Superior temporal gyrus (tissue), 1 donor: ENCODE measurements around the gene PIEZO1.

Experiments used
- DNase-seq: peaks from one replicate; pipeline ENCODE4 v3.0.0-alpha.2; 2016; ENCODE audit errors: extremely low spot score

PIEZO1 gene

GRCh38 chr16:88705801-88706228, 79.2 kb downstream of the PIEZO1 start:
- no peak for DNase-seq

DNA sequence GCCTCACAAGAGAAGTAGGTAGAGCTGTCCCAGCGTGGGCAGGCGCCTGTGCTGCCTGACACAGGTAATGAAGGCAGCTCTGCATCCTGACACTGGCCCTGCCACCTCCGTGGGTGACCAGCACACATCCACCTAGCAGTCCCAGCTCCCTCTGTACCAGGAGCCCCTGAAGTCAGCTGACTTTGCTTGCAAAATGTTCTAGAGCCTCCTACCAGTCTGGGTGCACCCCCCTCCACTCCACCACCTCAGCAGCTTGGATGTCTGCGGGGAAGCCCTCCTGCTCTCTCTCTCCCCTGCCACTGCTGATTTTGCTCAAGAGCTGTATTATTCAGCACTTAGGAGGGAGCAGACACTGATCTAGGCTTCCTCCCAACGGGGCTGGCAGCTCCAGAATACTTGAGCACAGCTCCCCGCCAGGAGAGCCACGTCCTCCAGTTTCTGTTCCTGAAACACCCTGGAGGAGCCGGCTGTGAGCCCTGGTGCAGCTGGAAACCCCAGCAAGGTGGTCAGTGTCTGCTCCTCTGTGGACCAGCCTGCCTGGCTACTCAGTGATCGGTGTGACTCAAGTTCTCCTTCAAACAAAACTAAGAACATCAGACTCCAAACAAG, 79.8 kb downstream of the PIEZO1 start:
- DNase-seq = no peak

DNA sequence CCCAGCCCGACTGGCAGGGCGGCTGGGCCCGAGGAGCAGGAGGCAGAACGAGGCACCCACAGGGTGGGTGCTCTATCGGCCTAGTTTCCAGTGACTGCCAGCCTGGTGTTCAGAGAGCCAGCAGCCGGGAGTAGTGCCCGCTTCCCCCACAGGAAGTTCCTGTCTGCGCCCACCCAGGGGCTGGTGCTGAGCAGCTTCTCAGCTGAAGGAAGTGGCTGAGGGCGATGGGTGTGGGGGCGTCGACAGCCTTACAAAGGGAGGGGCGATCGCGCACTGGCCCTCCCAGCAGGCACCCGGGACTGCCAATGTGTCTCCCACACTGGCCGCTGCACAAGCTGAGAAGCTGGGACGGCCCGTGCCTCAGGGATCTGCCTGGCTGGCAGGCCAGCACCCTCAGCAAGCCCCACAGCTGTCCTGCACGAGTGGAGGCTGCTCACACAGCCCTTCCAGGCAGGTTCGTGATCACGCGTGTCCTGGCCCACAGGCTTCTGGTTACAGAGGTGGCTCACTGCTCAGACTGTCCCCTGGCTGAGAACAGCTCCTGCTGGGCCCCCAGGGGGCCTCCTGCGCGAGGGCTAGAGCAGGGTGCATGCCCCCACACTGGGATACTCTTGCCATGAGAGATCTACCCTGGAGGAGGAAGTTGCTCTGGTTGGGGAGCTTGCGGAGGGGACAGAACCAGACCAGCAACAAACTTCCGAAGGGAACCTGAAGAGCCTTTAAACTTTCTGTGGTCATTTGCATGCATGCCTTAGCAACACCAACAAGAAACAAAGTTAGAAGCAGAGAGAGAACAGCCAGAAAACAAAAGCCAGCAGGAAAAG, 81.3 kb downstream of the PIEZO1 start:
- DNase-seq = no peak

DNA sequence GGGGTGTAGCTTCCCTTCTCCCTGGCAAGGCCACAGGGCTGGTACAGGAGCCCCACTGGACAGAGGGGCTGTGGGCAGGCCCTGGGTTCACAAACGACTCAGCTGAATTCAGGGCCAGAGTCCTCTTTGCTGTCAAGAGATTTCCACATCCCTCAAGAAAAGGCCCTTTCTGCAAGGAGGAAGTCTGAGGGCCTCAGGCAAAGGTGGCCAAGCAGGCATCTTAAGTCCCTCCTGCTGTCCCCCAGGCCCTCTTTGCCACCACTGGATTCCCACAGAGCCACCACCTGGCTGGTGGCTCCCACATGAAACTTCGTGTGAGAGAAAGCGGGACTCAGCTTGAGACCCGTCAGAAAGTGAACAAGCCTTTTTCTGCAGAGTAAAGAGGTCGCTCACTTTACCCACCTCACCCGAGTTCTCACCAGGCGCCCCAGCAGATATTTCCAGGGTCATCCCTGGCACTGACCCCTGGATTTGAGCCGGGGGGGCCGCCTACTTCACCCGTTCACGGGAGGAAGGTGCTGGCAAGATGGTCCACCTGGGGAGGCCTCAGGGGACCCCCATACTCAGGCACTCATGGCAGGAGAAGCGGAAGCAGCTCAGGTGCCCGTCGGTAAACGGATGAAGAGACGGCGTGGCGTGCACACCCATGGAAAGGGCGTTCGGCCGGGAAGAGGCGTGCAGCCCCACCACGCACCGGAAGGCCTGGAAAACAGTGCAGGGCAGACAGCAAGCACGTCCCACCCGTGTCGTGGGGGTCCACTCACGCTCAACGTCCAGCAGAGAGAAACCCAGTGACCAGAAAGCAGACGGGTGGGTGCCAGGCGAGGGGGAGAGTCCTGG, 82.4 kb downstream of the PIEZO1 start:
- no peak for DNase-seq

DNA sequence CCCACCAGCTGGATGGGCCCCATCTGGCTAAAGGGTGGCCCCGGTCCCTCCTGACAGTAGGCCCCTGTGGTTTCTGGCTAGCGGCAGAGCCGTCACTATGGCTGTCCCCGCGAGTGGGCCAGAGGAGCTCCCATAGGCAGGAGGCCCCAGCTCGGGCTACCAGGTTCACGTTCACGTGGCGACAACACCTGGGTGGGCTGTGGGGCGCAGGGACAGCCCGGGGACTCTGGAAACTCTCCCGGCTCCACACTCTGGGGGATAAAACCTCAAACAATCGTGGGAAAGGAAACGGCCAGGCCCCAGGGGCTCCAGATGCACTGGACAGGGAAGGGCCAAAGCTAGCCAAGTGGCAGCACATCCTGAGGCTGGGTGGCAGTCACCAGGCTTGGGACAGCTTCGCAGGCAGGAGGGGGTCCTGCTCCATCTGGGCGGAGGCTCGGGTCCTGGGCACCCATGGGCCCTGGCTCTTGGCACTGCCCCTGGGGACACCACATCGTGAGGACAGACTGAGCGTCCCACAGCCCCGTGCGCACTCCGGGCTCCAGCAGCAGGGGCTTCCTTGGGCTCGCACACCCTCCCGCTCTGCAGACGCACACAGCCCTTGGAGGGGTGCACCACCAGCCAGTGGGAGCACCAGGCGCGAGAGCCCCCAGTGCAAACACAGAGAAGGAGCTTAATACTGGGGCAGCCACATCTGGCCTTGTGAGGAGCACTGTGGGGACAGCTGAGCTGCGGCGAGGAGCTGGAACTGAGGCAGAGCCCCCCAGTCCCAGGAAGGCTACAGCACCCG, 83.2 kb downstream of the PIEZO1 start:
- no peak for DNase-seq

DNA sequence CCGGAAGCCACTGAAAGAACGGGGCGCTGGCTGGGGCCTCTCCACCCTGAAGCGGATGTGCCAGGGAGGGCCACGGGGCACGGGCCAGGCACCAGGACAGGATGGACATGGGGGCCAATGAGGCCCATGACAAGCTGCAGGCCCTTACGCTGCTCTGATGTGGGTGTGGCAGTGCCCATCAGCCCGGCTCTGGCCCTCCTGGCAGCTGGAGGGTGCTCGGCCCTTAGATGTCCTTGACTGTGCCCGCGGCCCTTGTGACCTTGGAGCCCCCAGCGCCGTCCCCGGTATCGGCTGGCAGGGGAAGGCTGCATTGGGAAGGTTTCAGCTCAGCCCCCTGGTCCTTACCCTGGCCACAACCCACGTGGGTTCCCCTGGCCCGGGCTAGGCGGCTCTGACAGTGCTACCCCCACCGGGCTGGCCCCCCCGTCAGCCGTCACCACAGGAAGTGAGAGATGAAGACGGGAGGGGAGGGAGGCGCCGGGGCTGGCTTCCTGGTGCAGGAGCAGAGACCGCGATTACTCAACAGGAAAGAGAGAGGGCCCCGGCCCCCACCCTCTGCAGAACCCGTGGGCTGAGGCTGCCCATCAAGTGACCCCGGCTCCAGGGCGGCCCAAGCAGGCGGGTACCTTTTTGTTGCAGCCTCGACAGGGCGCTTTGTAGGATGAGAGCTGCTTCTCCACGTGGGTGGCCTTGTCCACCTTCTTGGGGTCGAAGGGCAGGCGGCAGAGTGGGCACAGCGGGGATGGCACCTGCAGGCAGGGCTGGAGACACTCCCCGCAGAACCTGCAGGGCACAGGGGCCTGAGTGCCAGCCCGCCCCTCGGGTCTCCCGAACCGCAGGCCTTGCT, 84.2 kb downstream of the PIEZO1 start:
- DNase-seq = no peak

GRCh38 chr16:88700322-88700635, 84.7 kb downstream of the PIEZO1 start:
- no peak for DNase-seq

- no peak for DNase-seq
These were observed 85.8 kb downstream of the PIEZO1 start for GRCh38 chr16:88699180-88699579.

- DNase-seq = no peak
These were observed 86.4 kb downstream of the PIEZO1 start for GRCh38 chr16:88698646-88699045.

DNA sequence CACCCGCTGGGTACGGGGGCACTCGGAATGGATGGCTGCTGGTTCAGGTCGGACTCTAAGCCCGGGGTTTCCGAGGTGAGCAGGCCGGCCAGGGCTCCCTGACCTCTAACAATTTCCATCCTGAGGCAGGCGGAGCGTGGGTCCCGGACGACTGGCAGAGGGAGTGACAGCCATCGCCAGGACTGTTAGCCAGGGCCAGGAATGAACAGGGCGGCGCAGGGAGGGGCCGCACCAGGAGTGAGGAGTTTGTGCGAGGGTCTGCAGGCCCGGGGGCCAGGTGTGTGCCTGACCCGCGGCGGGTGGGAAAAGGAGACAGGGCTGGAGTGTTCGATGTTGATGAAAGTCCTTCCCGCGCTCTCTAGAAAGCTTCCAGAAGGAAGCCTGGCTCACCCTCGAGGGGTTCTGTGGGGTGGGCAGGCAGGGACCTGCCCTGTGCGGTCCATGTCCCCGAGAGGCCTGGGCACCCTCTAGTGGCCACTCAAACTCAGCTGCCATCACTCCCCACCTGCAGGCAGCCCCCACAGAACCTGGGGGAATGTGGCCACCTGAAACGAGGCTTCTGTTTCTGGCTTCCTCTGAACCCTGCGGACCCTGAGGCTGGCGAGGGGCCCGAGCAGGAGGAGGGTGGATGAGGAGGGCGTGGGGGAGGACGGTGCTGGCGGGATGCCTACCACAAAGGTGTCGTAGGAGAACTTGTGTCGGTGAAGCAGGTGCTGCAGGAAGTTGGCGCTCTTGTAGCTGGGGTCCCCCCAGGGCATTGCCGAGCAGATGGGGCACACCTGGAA, 87.0 kb downstream of the PIEZO1 start:
- DNase-seq = no peak

DNA sequence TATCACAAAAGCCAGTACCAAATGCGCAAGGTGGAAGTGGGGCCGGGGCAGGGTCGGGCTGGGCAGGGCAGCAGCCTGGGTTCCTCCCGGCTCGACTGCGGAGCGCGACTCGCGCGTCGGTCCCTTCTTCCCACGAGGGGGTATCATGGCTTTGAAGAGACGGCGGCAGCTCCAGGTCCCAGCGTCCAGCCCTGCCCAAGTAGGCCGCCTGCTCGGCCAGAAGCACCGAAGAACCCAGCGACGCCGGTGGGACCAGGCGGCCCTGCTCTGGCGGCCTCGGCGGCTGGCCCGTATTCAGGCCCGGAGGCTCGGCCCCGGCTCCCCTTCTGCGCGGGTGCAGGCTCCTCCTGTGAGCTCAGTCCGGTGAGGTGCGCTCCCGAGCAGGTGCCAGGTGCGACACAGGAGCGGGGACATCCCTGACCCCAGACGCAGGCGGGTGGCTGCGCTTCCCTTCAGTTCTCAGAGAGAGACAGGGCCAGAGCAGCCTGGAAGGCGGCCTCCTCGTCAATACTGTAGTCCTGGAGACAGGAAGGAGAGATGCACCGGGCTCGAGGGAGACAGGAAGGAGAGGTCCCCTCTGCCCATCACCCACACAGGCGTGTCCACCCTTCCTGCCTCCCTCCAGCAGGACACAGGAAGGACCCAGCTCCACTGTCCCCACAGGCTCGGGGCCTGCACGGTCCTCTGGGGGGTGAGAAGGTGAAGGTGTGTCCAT, 87.7 kb downstream of the PIEZO1 start:
- no peak for DNase-seq

DNA sequence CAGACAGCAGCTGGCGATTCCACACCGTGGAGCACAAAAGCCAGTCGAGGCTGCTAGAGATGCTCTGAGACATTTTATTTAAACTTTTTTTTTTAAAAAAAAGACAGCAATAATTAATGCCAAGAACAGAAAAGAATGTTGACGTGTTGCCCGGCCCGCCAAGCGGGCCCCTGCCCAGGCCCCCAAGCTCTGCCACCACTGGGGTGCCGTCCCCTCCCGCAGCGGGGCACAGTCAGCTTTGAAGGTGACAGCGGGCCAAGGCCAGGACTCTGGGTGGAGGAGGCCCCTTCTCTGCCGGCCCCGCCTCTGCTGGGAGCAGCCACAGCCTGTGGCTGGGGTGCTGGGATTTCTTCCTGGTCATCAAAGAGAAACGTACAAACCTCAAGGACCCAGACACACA, 88.6 kb downstream of the PIEZO1 start:
- no peak for DNase-seq

- DNase-seq = no peak
These were observed 89.3 kb downstream of the PIEZO1 start for GRCh38 chr16:88695753-88696152.

GRCh38 chr16:88695218-88695617, 89.8 kb downstream of the PIEZO1 start:
- DNase-seq = no peak

DNA sequence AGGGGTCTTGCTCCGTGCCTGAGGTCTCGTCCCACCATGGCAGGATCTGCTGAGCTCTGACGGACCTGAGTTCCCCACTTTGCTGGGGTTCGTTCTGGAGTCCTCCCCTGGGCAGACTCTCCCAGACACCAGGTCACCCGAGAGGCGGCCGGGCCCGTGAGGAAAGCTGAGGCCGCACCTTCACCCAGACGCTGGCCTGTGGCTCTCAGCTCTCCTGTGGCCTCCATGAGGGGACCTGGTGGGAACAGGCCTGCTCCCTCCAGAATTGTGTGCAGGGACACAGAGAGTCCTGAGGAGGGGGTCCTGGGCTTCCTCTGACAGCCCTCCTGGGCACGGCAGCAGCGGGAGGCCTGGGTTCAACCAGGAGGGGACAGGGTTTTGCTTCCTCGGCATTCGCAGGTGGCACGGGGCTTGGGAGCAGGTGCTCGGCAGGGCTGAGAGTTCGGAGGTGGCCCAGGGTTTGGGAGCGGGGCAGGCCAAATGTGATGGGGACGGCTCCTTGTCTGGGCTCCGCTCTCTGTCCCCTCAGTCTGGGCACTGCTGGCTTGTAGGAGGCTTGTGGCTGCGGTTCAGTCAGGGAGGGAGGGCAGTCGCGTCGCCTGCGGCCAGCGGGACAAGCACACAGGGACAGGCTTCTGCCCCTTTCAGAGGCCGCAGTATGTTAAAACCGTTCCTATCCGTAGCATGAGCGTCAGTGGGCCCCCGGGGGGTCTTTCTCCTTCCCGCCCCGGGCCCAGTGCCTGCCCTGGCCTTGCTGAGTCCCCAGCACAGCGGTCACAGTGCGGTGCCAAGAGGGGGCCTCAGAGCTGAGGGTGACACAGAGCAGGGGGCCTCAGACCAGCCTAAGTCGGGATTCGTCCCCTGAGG, 90.6 kb downstream of the PIEZO1 start:
- DNase-seq = no peak

DNA sequence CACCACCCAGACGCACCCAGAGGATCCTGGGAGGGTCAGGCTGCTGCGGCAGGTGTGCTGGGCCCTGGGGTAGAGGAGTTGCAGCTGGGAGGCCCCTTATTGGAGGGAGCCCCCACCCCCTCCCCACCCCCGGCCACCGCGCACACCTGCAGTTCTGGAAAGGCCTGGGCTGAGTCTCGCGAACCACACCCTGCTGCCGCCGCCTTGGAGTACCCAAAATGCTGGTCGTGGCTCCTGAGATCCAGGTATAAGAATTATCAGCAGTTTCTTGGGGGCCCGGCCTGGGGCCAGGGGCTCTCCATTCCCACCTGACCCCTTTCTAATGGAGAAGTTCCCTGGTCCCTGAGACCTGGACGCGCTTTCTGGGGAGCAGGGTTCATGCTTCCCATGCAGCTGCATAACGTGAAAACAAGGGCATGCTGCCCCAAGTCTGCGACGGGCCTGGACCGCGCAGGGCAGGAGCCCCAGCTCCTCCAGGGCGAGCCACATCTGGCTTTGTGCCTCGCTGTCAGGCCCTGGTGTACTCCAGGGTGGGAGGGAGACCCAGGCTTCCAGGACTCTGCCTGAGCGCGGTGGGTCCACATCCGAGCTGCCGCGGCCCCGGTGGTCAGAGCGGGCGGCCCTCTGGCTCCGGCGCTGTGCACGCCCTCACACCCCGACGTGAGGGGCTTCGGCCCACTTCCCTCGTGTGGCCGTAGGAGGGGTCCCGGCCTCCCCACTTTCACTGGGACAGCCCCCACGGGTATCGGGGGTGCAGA, 91.4 kb downstream of the PIEZO1 start:
- no peak for DNase-seq

GRCh38 chr16:88692861-88693260, 92.2 kb downstream of the PIEZO1 start:
- no peak for DNase-seq
